HT1080 (cell line): Measurements from ENCODE around the gene LPAR3. TPM values are rescaled to one million over a fixed set of nuclear protein-coding genes. Genes with fewer than 3 reads are reported as not detected.
"Not testable (repeated sequence)": the region's sequence is repeated elsewhere in the genome, so short reads cannot be mapped to it uniquely, and the experiment has no call there.

Source experiments
- DNase-seq: peaks from one replicate; pipeline ENCODE4 v3.0.0-alpha.2; 2015; ENCODE audit warnings: low read depth
- total RNA-seq: library from RNA; depleted of rRNA; stranded (reverse); fragments of >200 nt; shearing (Covaris generic); gene quantifications from 2 replicates; pipeline ENCODE4 v1.2.3, GENCODE V29; 2014

Gene LPAR3
- total RNA-seq, 1 experiment from 2014 or later, result 4.1 TPM

- DNase-seq, result peak; percentile 68
Measured at GRCh38 chr1:84907095-84907827, 14.3 kb upstream of the LPAR3 start.

GRCh38 chr1:84902727-84903126 lies 9.7 kb upstream of the LPAR3 start:
- DNase-seq, result not testable (repeated sequence)

DNA sequence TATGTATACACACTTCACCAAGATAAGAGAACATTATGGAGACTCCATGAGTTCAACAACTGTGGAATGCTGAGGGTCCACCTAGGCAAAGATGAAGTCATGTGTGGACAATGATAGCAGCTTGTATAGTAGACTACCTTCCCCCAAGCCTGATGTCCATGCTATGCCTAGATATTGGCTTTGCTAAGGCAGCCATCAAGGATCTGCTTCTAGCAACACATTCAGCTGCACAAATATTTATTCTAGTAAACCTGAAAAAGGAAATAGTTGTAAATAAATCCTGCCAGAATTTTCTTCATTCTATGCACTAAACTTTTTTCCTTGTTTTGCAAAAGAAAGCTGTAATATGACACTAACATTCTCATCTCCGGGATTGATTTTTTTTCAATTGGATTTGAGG lies 7.0 kb upstream of the LPAR3 start:
- DNase-seq, result no peak

- no peak for DNase-seq
Measured at GRCh38 chr1:84896279-84896678, 3.3 kb upstream of the LPAR3 start.

DNA sequence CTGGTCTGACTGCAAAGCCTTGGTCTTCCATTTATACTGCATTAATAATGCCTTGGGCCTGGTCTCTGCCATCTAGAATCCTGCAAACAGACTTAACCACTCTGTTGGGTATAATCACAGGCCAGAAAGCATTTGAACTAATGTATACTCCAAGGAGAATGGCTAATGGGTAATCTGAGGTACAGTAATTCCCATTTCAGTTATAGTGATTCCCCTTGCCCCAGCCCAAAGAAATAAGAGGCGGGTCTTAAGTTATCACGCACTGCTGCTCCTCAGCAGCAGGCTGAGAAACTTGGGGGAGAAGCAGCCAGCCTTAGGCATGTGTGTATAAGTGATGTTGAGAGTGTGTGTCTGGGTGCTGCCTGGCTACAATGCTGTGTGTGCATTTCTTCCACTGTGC lies 2.4 kb downstream of the LPAR3 start:
- DNase-seq, result no peak

DNA sequence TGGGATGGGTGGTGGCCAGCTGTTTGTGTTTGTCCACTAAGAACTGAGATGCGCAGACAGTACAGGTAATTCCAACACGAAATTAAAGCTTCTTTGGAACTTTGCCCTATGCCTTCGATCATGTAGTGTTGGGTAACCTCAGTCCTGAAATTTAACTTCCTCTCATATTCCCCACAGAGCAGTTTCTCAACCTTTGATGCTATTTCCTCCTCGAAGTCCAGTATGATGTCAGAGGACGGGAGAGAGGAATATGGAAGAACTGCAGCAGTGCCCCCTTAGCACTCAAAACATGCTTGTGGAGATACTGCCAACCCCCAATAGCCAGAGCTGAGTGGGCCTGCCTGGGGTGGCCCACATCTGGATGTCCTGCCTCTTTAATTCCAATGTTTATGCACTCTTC lies 3.6 kb downstream of the LPAR3 start:
- DNase-seq, result no peak

- DNase-seq, result peak; percentile 85
Measured at GRCh38 chr1:84888753-84889152, 4.3 kb downstream of the LPAR3 start.

GRCh38 chr1:84887261-84887934 lies 5.6 kb downstream of the LPAR3 start:
- peak; percentile 64 for DNase-seq

DNA sequence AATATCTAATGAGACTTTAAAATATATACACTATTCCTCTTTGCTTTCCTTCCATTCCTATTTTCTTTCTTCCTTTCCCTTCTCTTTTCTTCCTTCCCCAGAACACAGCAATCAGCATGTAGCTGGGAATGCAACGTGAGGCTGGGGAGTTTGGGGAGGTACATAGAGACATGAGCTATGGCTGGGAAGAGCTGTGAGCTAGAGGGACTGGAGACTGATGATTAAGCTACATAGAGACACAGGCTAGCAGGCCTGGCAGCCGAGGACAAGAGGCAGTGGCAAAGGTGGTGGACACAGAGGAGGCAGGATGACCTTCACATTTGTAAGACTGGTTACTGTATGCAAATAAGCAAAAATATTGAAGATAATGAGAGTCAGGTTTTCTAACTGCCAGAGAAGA lies 7.5 kb downstream of the LPAR3 start:
- DNase-seq, result no peak

- peak; percentile 19 for DNase-seq
Measured at GRCh38 chr1:84884671-84885389, 8.2 kb downstream of the LPAR3 start.

DNA sequence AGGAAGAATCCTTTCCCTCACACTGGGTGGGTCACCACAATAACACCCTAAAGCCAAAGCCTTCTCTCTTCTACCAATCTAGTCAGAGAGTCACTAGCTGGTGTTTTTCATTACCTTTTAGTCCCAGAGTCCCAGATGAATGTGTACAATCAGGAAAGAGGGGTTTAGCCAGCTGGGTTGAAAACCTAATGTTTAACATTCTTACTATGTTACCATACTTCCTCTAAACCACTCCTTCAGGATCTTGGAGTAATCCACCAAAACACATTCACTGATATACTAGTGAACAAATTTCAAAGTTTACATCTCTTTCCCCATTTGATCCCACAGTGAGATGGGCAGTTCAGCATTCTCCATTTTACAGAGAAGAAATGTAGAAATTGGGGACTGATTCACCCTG lies 9.7 kb downstream of the LPAR3 start:
- peak; percentile 70 for DNase-seq

GRCh38 chr1:84877592-84877991 lies 15.4 kb downstream of the LPAR3 start:
- peak; percentile 74 for DNase-seq

GRCh38 chr1:84876353-84876752 lies 16.7 kb downstream of the LPAR3 start:
- DNase-seq, result no peak

DNA sequence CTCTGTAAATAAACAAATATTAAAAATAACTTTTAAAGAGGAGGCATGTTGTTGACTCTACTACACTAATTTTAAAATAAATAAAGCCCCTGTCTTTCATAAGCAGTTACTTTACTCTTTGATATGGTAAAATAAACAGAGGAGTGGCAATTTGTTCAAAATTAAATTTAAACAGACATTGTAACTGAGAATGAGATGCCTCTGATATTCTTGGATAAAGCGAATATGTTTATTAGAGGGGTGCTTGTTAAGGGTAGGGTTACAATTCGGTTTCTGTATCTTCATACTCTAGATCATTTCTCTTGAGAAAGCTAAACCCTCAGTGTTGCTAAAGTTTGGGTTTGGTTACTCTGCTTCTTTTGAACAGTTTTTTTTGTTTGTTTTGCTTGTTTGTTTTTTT lies 19.6 kb downstream of the LPAR3 start:
- no peak for DNase-seq

- DNase-seq, result no peak
Measured at GRCh38 chr1:84872696-84873355, 20.2 kb downstream of the LPAR3 start.

- no peak for DNase-seq
Measured at GRCh38 chr1:84871181-84871580, 21.8 kb downstream of the LPAR3 start.

DNA sequence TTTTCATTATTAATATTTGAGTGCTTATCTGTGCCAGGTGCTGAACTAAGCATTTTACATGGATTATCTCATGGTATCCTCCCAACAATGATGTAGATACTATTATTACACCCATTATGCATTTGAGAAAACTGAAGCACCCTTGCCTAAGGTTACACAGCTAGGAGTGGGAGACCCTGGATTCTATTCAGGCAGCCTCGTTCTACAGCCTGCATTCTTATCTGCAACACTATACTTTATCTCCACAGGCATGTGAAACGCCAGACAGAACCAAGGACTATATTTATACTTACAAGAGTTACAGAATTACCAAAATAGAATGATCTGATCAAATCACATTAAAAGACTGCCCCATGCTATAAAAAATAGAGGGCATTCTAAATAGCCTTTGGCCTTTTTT lies 22.4 kb downstream of the LPAR3 start:
- DNase-seq, result no peak

- DNase-seq, result no peak
Measured at GRCh38 chr1:84869720-84870119, 23.3 kb downstream of the LPAR3 start.

GRCh38 chr1:84862810-84863251 lies 30.2 kb downstream of the LPAR3 start:
- DNase-seq, result no peak

DNA sequence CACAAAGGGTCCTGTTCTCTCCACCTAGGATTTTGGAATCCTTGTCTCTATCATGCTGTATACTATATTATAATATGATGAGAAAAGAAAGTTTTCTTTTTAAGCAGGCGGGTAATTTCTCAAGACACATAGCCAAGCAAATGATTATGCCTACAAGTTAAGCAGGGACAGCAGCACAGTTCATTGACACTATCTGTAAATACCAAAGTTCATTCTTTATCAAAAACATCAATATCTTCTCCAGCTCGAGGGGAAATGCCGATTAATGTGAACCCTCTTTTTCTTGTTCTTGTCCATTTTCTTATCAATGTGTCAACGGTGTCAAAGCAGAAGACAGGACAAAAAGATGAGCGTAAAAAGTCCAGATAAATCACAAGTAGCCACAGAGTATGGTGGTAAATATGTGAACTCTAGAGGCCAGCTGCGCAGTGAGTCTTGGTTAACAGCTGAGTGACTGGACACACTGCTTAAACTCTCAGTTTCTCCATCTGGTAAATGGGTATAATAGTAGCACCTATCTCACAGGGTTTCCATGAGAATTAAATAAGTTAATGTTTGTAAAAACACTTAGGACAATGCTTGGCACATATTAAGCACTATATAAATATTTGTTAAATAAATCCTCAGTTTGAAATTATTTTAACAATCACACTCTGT lies 30.9 kb downstream of the LPAR3 start:
- no peak for DNase-seq

DNA sequence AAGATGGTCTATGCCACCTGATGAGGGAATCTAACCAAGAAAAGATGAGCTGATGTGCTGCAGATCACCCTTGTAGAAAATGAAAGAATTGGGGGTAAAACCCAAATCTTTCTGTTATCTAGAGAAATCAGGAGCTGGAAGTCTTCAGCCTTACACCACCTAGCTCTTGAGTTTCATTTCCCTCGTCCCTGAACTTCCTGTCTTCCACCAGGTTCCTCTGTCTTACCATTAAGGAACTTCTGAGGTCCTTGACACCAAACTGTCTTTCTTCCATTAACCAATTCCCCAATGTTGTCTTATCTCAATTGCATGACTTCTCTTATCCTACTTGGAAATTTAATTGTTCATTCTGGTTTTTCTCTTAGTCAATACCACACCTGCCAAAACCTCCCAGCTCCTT lies 31.5 kb downstream of the LPAR3 start:
- DNase-seq, result no peak
